Measurements from ENCODE around the gene ZCCHC14.

- peak; percentile 62 to 92 (median 65) for TF ChIP-seq CTCF (IDR thresholded peaks at IDR 0.05; ENCODE audit: control extremely low read depth in 1 of 3, insufficient read depth in 1 of 3, low read depth in 1 of 3, low read length in 3 of 3)
- no peak for TF ChIP-seq CEBPB (IDR thresholded peaks at IDR 0.05; ENCODE audit: low read depth, low read length)
- TF ChIP-seq EZH2 (IDR thresholded peaks at IDR 0.05; ENCODE audit: low read depth, low read length, severe bottlenecking): no peak
- no peak for TF ChIP-seq CHD2 (IDR thresholded peaks at IDR 0.05; ENCODE audit: low read length)
- no peak for TF ChIP-seq RBBP5 (IDR thresholded peaks at IDR 0.05; ENCODE audit: borderline replicate concordance, low read depth, low read length)
- peak in 1 of 2 experiments; percentile 71; a peak in 1 of 4 replicates for TF ChIP-seq SIN3A (conservative IDR thresholded peaks at IDR 0.05 in 1 of 2, IDR thresholded peaks at IDR 0.05 in 1 of 2; ENCODE audit: low read depth in 1 of 2, low read length in 2 of 2)
- TF ChIP-seq MAX (IDR thresholded peaks at IDR 0.05): peak; percentile 14; the same call in 1 of the 2 replicates
- TF ChIP-seq POLR2A (IDR thresholded peaks at IDR 0.05; ENCODE audit: control extremely low read depth in 1 of 2, low read depth in 2 of 2, low read length in 2 of 2): no peak
- no peak for TF ChIP-seq HDAC2 (IDR thresholded peaks at IDR 0.05; ENCODE audit: borderline replicate concordance in 1 of 2, low read depth in 2 of 2, low read length in 2 of 2)
- TF ChIP-seq SP1 (IDR thresholded peaks at IDR 0.05; ENCODE audit: low read depth, low read length): 0 out of 2 replicates have a peak, but pooled peaks have one; percentile 17
- TF ChIP-seq EGR1 (IDR thresholded peaks at IDR 0.05; ENCODE audit: borderline replicate concordance, low read depth, low read length): no peak
- TF ChIP-seq E2F6 (IDR thresholded peaks at IDR 0.05): no peak
- no peak for TF ChIP-seq ATF3 (IDR thresholded peaks at IDR 0.05; ENCODE audit: insufficient read depth, low read depth, low read length)
- no peak for TF ChIP-seq POLR2AphosphoS5 (IDR thresholded peaks at IDR 0.05; ENCODE audit: low read depth, low read length)
Observed at GRCh38 chr16:87461466-87461991, 31.3 kb downstream of the ZCCHC14 start.
